ENCODE results near the gene C1orf105.
A peak's percentile ranks its signal among the peaks of the same experiment; 100 is the strongest.

Gene C1orf105

DNA sequence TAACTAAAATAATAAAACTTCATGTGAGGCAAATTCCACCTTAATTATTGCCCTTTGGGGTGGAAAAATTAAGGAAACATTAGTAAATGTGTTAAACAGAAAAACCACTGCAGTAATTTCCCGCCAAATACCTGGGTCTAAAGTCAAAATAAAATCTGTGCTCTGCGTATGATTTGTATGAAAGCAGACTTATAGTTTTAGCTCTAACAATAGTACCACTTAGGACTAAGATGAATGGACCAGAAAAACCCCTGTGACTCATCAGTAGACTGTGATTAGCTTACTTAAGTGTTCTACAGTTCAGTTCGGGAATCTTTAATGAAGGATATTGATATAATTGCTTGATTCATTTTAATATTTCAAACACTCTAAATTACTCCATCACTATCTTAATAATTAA is 23.3 kb upstream of the C1orf105 start:
- no peak for DNase-seq (ENCODE audit: low spot score)

DNA sequence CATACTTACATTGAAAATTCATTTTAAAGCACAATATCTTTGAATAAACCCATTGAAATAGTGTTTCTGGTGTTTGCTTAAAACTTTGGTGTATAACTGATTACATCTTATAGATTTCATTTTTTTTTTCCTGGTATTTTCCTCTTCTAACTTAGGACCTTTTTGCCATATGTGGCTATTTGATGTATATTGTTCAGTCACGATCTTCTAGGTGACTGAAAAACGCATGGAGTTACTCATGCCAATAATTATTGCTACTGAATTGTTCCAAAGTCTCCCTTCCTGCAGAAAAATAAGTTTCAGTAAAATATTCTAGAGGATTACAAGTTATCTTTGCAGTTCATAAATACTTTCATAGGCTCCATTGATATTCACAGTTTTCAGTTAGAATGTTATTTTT is 22.9 kb upstream of the C1orf105 start:
- DNase-seq (ENCODE audit: low spot score) = no peak

GRCh38 chr1:172398193-172398592 is 22.3 kb upstream of the C1orf105 start:
- DNase-seq (ENCODE audit: low spot score) = no peak

DNA sequence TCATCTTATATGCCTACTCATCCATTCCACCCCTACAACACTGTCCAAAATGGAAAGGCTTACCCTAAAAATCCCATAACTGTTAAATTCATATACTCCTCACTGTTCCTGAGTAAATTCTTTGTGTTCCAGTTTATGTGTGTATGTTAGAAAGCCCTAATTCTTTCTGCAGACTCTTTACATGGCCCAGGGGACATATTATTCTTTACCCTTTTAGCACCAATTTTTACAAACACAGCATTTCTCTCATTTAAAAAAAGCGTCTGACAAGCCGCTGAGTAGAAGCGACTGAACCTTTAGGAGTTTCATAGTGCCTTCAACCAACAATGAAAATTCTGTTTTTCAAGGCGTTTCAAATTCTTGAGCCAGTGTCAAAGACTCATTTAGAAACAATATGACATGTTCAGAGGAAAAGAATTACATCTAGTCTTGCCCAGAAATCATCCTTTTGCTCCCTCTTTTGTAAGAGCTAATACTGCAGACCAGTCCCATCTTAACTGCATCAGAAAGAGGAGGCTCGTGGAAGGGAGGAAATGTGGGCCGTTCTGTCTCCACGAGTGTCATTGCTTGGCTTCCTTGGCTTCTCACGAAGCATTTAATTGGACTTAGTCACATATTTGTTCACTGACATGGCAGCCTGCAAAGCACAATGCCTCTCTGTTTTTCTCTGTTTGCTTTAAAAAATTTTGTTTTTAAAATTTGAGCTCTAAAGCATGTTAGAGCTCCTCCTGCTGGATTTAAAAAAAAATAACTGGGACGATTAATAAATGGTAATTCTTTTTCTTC is 21.3 kb upstream of the C1orf105 start:
- peak; percentile 73 for DNase-seq (ENCODE audit: low spot score)

DNA sequence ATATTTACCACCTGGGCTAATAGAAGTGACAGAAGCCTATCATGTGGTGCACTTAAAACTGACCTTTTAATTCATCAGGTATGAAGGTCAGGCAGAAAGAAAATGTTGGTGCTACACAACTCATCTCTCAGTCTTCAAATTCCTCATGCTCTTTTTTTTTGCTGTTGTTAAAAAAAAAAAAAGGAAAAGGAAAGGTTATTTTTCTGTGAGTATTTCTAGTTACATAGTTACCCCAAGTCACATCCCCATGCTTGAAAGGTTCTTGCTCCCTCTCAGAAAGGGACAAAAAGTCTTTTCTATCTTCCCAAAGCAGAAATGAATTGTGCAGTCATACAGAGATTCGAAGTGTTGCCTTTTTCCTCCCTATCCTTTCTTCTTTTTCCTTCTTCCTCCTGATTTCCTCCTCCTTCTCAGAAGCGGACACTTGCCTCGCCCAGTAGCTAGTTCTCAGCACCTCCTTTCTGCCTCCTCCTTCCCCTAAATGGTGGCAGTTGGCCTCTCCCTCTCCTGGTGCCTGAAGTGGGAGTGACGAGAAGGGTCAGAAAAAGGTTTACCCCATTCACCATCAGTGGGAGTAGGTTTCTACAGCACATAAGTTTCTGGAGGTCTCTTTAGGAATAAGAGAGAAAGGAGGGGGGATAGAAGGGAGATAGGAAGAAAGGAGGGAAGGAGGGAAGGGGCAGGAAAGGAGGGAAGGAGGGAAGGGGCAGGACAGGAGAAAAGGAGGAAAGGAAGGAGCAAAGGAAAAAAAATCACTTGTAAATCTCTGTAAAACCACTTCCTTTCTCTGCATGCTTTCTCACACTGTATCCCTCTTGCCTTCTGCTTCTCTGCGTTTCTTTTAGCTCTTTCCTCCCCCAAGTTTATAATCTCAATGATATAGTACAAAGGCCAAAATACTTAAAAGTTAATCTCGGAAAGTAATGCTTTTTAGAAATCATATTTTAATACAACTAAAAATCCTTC is 20.4 kb upstream of the C1orf105 start:
- DNase-seq (ENCODE audit: low spot score) = no peak

- DNase-seq (ENCODE audit: low spot score) = no peak
These were observed 19.8 kb upstream of the C1orf105 start for GRCh38 chr1:172400722-172401105.

DNA sequence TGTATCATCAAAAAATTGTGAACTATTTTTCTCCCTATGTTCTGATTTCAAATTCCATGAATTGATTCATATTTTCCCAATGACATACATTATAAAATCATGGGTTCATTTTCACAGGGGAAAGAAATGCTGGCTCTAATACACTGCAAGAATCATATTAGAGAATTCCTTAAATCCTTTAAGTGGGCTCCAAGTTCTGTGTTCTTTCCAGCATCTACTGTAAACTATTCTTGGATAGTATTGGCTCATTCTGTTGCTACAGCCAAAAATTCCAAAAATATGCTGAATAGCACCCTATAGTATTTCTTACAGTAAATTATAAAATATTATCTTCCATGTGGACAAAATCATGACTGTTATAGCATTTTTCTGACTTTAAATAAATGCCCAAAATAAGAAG is 19.0 kb upstream of the C1orf105 start:
- DNase-seq (ENCODE audit: low spot score) = no peak

DNA sequence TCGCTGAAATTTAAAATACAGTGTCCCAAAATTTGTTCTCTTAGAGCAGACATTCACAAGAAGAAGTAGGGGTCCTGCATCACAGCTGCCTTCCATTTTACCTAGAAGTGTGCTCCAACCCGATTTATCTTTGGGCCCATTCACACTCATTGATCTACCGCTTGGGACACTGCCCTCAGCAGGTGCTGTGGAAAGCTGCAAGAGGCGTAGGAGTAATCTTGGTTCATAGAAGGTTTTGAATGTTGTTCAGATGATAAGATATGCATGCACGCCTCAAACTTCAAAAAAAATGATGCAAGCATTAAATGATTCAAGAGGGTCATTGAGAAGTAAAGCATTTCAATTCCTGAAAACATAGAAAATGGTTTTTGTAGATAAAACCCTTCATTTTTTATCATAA is 18.6 kb upstream of the C1orf105 start:
- peak; percentile 28 for DNase-seq (ENCODE audit: low spot score)

DNA sequence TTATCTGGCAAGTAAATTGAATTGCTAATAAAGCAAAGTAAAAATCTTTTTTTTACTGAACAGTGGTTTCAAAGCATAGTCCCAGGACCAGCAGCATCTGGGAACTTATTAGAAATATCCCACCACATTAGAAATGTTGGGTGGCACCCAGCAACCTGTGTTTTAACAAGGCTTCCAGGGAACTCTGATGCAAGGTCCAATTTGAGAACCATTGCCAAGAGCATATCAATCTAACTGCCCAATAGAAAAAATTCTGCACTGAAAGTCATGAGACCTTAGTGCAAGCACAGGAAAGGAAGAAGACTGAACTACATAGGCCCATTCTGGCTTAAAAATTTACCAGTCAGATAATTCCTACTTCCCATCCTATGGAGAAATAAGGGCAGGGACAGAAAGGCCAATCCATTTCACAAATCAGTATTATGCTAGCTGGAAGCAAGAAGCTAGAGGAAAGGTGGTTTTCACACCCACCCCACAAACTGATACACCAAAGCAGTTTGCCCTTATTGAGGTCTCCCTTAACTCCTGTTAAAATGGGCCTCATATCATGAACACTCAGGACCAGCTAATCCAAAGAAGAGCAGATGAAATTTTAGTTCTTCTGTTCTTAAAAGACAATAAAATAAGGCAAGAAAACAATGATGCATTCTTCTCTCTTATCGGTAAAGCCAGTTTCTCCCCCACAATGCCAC is 17.5 kb upstream of the C1orf105 start:
- no peak for DNase-seq (ENCODE audit: low spot score)

DNA sequence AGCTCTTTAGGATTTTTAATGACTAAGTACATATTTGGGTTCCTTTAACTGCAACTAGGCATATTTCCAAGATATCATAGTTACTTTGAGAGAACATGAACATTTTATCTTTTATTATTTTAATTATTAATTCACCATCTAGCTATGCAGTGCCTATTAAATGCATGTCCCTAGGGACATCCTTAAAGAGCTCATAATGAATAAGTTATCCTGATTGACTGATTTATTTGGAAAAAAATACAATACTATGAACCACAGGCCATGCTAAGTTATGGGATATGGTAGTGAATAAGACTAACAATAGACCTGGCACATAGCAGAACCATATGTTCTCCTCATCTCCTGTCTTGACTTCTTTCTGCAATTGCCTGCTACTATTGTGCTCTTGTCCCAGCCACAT is 16.4 kb upstream of the C1orf105 start:
- no peak for DNase-seq (ENCODE audit: low spot score)

- no peak for DNase-seq (ENCODE audit: low spot score)
These were observed 14.6 kb upstream of the C1orf105 start for GRCh38 chr1:172405912-172406311.

DNA sequence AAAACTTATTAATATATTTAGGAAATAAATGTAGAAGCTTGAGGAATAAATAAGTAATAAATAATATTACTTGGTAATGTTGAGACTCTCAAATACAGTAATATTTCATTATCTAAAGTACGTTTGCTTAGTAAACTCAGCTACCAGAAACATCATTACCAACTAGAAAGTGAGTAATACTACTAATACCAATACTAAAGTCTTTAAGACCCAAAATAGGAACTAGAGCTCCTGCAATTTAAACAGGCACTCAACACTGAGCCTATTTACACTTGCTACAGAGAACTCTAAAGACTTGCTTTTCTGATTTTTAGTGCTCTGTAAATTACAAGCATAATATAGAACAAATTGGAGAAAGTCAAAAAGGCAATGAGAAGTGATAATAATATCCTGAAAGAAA is 13.5 kb upstream of the C1orf105 start:
- DNase-seq (ENCODE audit: low spot score) = no peak

DNA sequence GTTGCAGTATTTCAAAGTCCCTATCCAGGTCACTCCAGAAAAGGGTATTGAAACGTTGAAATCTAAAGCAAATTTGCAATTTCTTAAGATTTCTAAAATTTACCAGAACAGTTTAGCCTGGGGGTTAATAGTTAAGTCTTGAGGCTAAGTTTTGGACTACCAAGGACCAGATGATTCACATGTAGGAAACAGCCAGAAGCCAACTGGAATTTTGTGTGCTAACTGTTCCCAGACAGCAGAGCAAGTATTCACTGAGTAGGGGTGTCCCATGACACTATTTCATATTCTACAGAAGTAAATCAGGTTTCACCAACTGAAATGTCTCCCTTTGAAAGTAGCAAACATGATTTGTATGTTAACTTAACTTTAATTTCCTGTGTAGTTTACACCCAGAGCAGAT is 11.5 kb upstream of the C1orf105 start:
- DNase-seq (ENCODE audit: low spot score) = no peak

GRCh38 chr1:172410027-172410426 is 10.5 kb upstream of the C1orf105 start:
- no peak for DNase-seq (ENCODE audit: low spot score)

GRCh38 chr1:172411791-172412338 is 8.6 kb upstream of the C1orf105 start:
- DNase-seq (ENCODE audit: low spot score) = no peak

DNA sequence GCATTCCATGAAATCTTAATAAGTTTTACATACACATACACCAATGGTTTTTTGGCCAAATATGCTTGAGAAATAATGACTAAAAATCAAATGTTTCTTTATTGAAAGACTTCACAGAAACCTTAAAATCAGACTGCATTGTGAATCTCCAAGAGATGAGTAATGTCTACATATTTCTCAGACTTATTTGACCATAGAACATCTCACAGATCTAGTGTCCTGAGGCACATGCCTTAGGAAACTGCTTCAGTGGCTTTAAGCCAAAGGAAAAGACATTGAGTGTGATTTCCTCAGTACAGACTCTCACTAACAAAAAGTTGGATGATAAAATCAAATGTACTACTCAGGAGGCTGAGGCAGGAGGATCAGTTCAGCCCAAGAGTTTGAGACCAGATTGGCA is 6.2 kb upstream of the C1orf105 start:
- no peak for DNase-seq (ENCODE audit: low spot score)

DNA sequence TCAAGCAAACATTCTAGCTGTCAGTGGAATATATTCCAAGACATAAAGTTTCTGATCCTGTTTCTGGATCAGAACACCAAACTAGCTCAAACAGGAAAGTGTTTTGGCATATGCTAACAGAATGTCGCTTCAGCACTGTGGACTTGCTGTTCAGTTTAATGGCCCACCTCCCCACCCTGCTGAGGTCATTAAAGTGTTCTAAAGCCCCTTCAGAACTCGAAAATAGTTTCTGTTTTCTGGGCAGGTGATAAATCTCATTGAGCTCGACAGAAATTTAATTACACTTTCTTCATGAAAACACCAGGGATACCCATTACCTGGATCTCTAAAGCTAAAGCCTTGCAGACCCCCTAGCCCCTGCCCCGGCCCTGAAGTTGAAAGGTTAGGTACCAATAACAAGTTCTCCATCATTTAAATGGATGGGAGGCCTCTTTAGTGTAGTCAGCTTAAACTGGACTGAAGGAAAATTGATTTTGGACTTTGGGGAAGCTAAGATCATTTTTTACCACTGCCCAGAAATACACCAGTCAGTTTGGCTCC is 3.9 kb upstream of the C1orf105 start:
- no peak for DNase-seq (ENCODE audit: low spot score)

DNA sequence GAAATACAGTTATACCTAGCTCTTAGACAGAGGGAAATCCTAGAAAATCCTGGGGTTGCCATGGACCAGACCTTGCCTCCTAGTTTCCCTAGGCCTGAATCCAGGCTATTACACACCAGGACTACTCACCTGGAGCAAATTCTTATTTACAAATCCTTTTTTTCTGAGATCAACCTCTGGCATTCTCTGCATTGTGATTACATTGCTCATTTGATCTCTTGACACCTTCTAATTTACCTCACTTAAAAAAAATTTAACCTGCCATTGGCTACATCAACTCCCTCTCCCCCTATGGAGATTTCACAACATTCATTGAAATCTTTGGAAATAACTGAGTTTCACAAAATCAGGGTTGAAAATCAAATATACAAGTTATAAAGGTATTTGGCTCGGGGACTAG is 2.9 kb upstream of the C1orf105 start:
- no peak for DNase-seq (ENCODE audit: low spot score)

DNA sequence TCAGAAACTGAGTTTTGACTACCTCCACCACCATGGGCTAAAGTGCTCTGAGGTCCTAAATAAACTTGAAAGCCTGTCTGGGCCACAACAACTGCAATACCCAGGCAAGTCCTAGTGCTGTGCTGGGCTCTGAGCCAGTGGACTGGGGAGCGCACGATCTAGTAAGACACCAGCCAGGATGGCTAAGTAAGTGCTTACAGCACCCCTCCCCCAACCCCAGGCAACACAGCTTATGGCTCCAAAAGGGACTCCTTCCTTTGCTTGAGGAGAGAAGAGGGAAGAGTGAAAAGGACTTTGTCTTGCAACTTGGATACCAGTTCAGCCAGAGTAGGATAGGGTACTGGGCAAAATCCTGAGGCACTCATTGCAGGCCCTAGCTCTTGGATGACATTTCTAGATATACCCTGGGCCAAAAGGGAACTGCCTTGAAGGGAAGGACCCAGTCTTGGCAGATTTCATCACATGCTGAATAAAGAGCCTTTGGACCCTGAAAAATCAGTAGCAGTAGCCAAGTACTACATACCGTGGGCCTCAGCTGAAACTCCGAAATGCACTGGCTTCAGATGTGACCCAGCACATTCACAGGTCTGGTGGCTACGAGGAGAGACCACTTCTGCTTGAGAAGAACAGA is 1.6 kb downstream of the C1orf105 start:
- no peak for DNase-seq (ENCODE audit: low spot score)

DNA sequence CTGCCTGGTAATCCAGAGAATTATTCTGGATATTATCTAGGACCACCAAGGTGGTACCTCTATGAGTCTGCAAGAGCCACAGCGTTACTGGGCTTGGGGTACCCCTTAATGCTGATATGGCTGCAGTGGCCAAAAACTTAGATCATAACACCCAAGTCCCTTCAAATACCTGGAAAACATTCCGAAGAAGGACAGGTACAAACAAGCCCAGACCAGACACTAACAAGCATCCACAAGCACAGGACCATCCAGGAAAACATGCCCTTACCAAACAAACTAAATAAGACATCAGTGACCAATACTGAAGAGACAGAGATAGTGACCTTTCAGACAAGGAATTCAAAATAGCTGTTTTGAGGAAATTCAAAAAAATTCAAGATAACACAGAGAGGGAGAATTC is 2.9 kb downstream of the C1orf105 start:
- no peak for DNase-seq (ENCODE audit: low spot score)

GRCh38 chr1:172425339-172425738 is 4.9 kb downstream of the C1orf105 start:
- DNase-seq (ENCODE audit: low spot score) = no peak

GRCh38 chr1:172427191-172427590 is 6.7 kb downstream of the C1orf105 start:
- no peak for DNase-seq (ENCODE audit: low spot score)

Data from NAMALWA (cell line).